Activated CD4-positive, alpha-beta T cell treated with anti-CD3 and anti-CD28 coated beads for 4 hours (primary cell): Measurements from ENCODE around the gene TCF19.
A peak's percentile ranks its signal among the peaks of the same experiment; 100 is the strongest.
"Not testable (repeated sequence)": the region's sequence is repeated elsewhere in the genome, so short reads cannot be mapped to it uniquely, and the experiment has no call there.

ENCODE experiments used
- DNase-seq, 2 donors: peaks; one replicate each; pipeline ENCODE4 v3.0.0-alpha.2; 2020

TCF19 gene

GRCh38 chr6:31162463-31163165, 4.2 kb downstream of the TCF19 start:
- no peak for DNase-seq

- DNase-seq, result no peak
Observed at GRCh38 chr6:31163922-31164321, 5.5 kb downstream of the TCF19 start.

- not testable (repeated sequence) for DNase-seq
Observed at GRCh38 chr6:31164475-31165063, 6.2 kb downstream of the TCF19 start.

- not testable (repeated sequence) for DNase-seq
Observed at GRCh38 chr6:31165064-31165832, 6.9 kb downstream of the TCF19 start.

- no peak for DNase-seq
Observed at GRCh38 chr6:31165986-31166385, 7.6 kb downstream of the TCF19 start.

- no peak for DNase-seq
Observed at GRCh38 chr6:31168606-31169005, 10.2 kb downstream of the TCF19 start.

- no peak for DNase-seq
Observed at GRCh38 chr6:31169123-31169857, 10.9 kb downstream of the TCF19 start.

- DNase-seq, result not testable (repeated sequence)
Observed at GRCh38 chr6:31169858-31170599, 11.6 kb downstream of the TCF19 start.

GRCh38 chr6:31170600-31170881, 12.2 kb downstream of the TCF19 start, which contains the start of gene POU5F1:
TSS of gene POU5F1 (minus strand) at chr6:31170682. CDS start at chr6:31170620, 62 bp downstream.
- DNase-seq, result no peak

GRCh38 chr6:31170987-31171671, 12.7 kb downstream of the TCF19 start:
- DNase-seq, result no peak

GRCh38 chr6:31171931-31172905, 13.8 kb downstream of the TCF19 start:
- DNase-seq, result no peak

GRCh38 chr6:31172973-31173384, 14.6 kb downstream of the TCF19 start:
- DNase-seq, result no peak

GRCh38 chr6:31173406-31173805, 15.0 kb downstream of the TCF19 start:
- DNase-seq, result no peak

GRCh38 chr6:31174378-31174777, 16.0 kb downstream of the TCF19 start:
- no peak for DNase-seq

GRCh38 chr6:31175971-31176370, 17.6 kb downstream of the TCF19 start:
- no peak for DNase-seq

- no peak for DNase-seq
Observed at GRCh38 chr6:31178143-31179041, 20.0 kb downstream of the TCF19 start.

- DNase-seq, result no peak
Observed at GRCh38 chr6:31179042-31179386, 20.6 kb downstream of the TCF19 start.

- DNase-seq, result no peak
Observed at GRCh38 chr6:31179896-31180295, 21.5 kb downstream of the TCF19 start.

- peak; percentile 51 to 75 for DNase-seq
Observed at GRCh38 chr6:31180500-31180899, 22.1 kb downstream of the TCF19 start.

- not testable (repeated sequence) for DNase-seq
Observed at GRCh38 chr6:31183287-31183686, 24.9 kb downstream of the TCF19 start.
